Mesendoderm (in vitro differentiated cells): Measurements from ENCODE around the gene TVP23A.

Source experiments
- DNase-seq: peaks from one replicate; pipeline ENCODE4 v3.0.0; 2013
- H2AK5ac ChIP-seq: 2 replicates; pipeline ENCODE4 v1.6.1; 2013; ENCODE audit warnings: low read length, inconsistent platforms
- H2BK120ac ChIP-seq: 2 replicates; pipeline ENCODE4 v1.6.1; 2013; ENCODE audit warnings: low read depth, mild to moderate bottlenecking, low read length, moderate library complexity, mixed read lengths
- H2BK15ac ChIP-seq: replicated peaks from 2 replicates; pipeline ENCODE4 v1.6.1; 2013; ENCODE audit warnings: low read depth, mild to moderate bottlenecking, moderate library complexity
- H2BK5ac ChIP-seq: 2 replicates; pipeline ENCODE4 v1.6.1; 2013; ENCODE audit warnings: low read length, inconsistent platforms
- H3K18ac ChIP-seq: 2 replicates; pipeline ENCODE4 v1.6.1; 2013; ENCODE audit warnings: mild to moderate bottlenecking, low read length, mixed read lengths
- H3K23ac ChIP-seq: one replicate; pipeline ENCODE4 v1.6.1; 2013; ENCODE audit warnings: low read length
- H3K27ac ChIP-seq: 2 replicates; pipeline ENCODE4 v1.5.1; 2013; ENCODE audit warnings: low read depth, mild to moderate bottlenecking, inconsistent platforms, low read length, moderate library complexity
- H3K27me3 ChIP-seq: 2 replicates; pipeline ENCODE4 v1.6.1; 2013; ENCODE audit warnings: low read length, control low read depth, mild to moderate bottlenecking, inconsistent platforms; ENCODE audit not compliant: insufficient read depth, poor library complexity
- H3K36me3 ChIP-seq: 2 replicates; pipeline ENCODE4 v1.6.1; 2013; ENCODE audit warnings: low read length, inconsistent platforms; ENCODE audit not compliant: control insufficient read depth, insufficient read depth
- H3K4ac ChIP-seq: one replicate; pipeline ENCODE4 v1.6.1; 2013; ENCODE audit warnings: low read depth, mild to moderate bottlenecking, low read length, moderate library complexity
- H3K4me1 ChIP-seq: 2 replicates; pipeline ENCODE4 v1.6.1; 2013; ENCODE audit warnings: low read depth, low read length, inconsistent platforms; ENCODE audit not compliant: control insufficient read depth
- H3K4me2 ChIP-seq: 2 replicates; pipeline ENCODE4 v1.6.1; 2013; ENCODE audit warnings: low read length
- H3K4me3 ChIP-seq: 2 replicates; pipeline ENCODE4 v1.5.1; 2013; ENCODE audit warnings: mild to moderate bottlenecking, low read length
- H3K56ac ChIP-seq: one replicate; pipeline ENCODE4 v1.6.1; 2013; ENCODE audit warnings: low read length
- H3K79me1 ChIP-seq: 2 replicates; pipeline ENCODE4 v1.6.1; 2013; ENCODE audit warnings: low read length, inconsistent platforms
- H3K79me2 ChIP-seq: 2 replicates; pipeline ENCODE4 v1.6.1; 2013; ENCODE audit warnings: mild to moderate bottlenecking, low read length; ENCODE audit not compliant: control insufficient read depth, insufficient read depth
- H3K9ac ChIP-seq: 2 replicates; pipeline ENCODE4 v1.6.1; 2013; ENCODE audit warnings: low read length, inconsistent platforms
- H4K5ac ChIP-seq: one replicate; pipeline ENCODE4 v1.6.1; 2013; ENCODE audit warnings: low read length
- H4K8ac ChIP-seq: one replicate; pipeline ENCODE4 v1.6.1; 2013; ENCODE audit warnings: low read depth, mild to moderate bottlenecking, control low read depth, low read length, moderate library complexity
- WGBS: extraction: QIAGEN DNeasy Blood & Tissue Kit; methylation state at CpG from one replicate; pipeline ENCODE4 v1.1.7; 2013; ENCODE audit warnings: low lambda C conversion rate, missing lambda C conversion rate; ENCODE audit not compliant: insufficient coverage; ENCODE audit errors: extremely low coverage; 5-methylcytosine and 5-hydroxymethylcytosine counted together

Gene TVP23A

GRCh38 chr16:10859658-10860057 is 41.1 kb upstream of the TVP23A start:
- Histone ChIP-seq H3K4me3 (no peak overlapping the region), H3K56ac (no peak overlapping the region), H3K4me1 (no peaks in the 10 kb centered on the region), H4K5ac (no peak overlapping the region), H2BK5ac (no peak overlapping the region), H3K9ac (no peak overlapping the region), H3K18ac (no peak overlapping the region), H3K79me1 (no peaks in the 10 kb centered on the region), H3K27ac (no peak overlapping the region), H3K4ac (no peak overlapping the region), H2BK120ac (no peak overlapping the region), H3K23ac (no peak overlapping the region), H3K36me3 (no peaks in the 10 kb centered on the region), H2AK5ac (no peak overlapping the region), H4K8ac (no peak overlapping the region), H3K4me2 (no peak overlapping the region), H3K27me3 (no peaks in the 10 kb centered on the region), H3K79me2 (no peaks in the 10 kb centered on the region), H2BK15ac (no peak overlapping the region)
- no peak for DNase-seq
- WGBS, result no CpG with 5 or more reads among the region's 6 CpGs

- no peak overlapping the region for H4K8ac ChIP-seq
Measured at GRCh38 chr16:10859020-10859419, 40.4 kb upstream of the TVP23A start.

DNA sequence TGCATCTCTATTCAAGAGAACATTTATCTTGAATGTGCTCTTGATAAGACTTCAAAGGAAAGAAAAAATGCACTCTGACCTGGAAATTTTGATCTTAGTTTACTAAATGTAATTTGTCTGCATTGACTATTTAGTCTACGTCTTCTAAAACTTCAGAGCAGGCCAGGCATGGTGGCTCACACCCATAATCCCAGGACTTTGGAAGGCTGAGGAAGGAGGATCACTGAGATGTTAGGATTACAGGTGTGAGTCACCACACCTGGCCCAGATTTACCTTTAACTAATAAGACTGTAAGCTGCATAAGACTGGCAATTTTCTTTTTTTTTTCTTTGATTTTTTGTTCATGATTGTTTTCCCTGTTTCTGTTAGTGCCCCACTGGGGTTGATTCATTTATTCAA is 39.6 kb upstream of the TVP23A start:
- no peak for DNase-seq
- H3K9ac ChIP-seq, result no peak overlapping the region
- H4K8ac ChIP-seq, result no peak overlapping the region
- H3K4me2 ChIP-seq, result no peak overlapping the region
- no CpG with 5 or more reads among the region's 1 CpG for WGBS
- H3K79me2 ChIP-seq, result no peaks in the 10 kb centered on the region
- no peak overlapping the region for H4K5ac ChIP-seq
- no peak overlapping the region for H3K18ac ChIP-seq
- no peak overlapping the region for H2BK15ac ChIP-seq
- H3K27ac ChIP-seq, result no peak overlapping the region
- H3K4me1 ChIP-seq, result no peaks in the 10 kb centered on the region
- no peak overlapping the region for H3K4ac ChIP-seq
- no peaks in the 10 kb centered on the region for H3K36me3 ChIP-seq
- H3K79me1 ChIP-seq, result no peaks in the 10 kb centered on the region
- no peaks in the 10 kb centered on the region for H3K27me3 ChIP-seq
- no peak overlapping the region for H3K4me3 ChIP-seq
- H2BK5ac ChIP-seq, result no peak overlapping the region
- H2AK5ac ChIP-seq, result no peak overlapping the region
- no peak overlapping the region for H3K56ac ChIP-seq
- H3K23ac ChIP-seq, result no peak overlapping the region
- no peak overlapping the region for H2BK120ac ChIP-seq

More at GRCh38 chr16:10859020-10859419, 40.4 kb upstream of the TVP23A start:
- Histone ChIP-seq H3K4me2 (no peak overlapping the region), H3K79me2 (no peaks in the 10 kb centered on the region), H2BK5ac (no peak overlapping the region), H3K4me1 (no peaks in the 10 kb centered on the region), H3K9ac (no peak overlapping the region), H2BK15ac (no peak overlapping the region), H3K4me3 (no peak overlapping the region), H3K27ac (no peak overlapping the region), H2BK120ac (no peak overlapping the region), H2AK5ac (no peak overlapping the region), H4K5ac (no peak overlapping the region), H3K79me1 (no peaks in the 10 kb centered on the region), H3K36me3 (no peaks in the 10 kb centered on the region), H3K4ac (no peak overlapping the region), H3K27me3 (no peaks in the 10 kb centered on the region), H3K56ac (no peak overlapping the region), H3K18ac (no peak overlapping the region), H3K23ac (no peak overlapping the region)
- no CpG with 5 or more reads among the region's 2 CpGs for whole genome bisulfite sequencing
- no peak for DNase-seq

DNA sequence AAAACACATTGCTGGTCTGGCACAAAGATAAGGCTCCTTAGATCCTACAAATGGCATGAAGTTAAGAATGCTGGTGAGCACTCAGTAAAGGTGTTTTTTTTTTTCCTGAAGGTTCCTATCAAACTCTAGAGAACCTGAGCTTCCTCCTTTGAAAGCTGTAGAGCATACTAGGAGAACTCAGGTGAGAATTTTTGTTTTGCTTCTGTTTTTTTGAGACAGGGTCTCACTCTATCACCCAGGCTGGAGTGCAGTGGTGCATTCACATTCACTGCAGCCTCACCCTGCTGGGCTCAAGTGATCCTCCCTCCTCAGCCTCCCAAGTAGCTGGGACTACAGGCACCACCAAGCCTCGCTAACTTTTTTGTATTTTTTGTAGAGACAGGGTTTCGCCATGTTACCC is 37.4 kb upstream of the TVP23A start:
- Histone ChIP-seq H3K9ac (no peak overlapping the region), H3K4ac (no peak overlapping the region), H4K8ac (no peak overlapping the region), H2AK5ac (no peak overlapping the region), H2BK5ac (no peak overlapping the region), H3K4me3 (no peak overlapping the region), H2BK120ac (no peak overlapping the region), H3K27ac (no peak overlapping the region), H3K79me1 (no peaks in the 10 kb centered on the region), H3K18ac (no peak overlapping the region), H3K36me3 (no peaks in the 10 kb centered on the region), H3K4me1 (no peaks in the 10 kb centered on the region), H3K79me2 (no peaks in the 10 kb centered on the region), H2BK15ac (no peak overlapping the region), H4K5ac (no peak overlapping the region), H3K4me2 (no peak overlapping the region), H3K23ac (no peak overlapping the region), H3K56ac (no peak overlapping the region), H3K27me3 (no peaks in the 10 kb centered on the region)
- no peak for DNase-seq
- no CpG with 5 or more reads among the region's 2 CpGs for WGBS

- DNase-seq, result no peak
- no peak overlapping the region for H3K27ac ChIP-seq
- no peak overlapping the region for H3K9ac ChIP-seq
- H4K5ac ChIP-seq, result no peak overlapping the region
- H3K4ac ChIP-seq, result no peak overlapping the region
- no peak overlapping the region for H2BK120ac ChIP-seq
- H3K23ac ChIP-seq, result no peak overlapping the region
- no peaks in the 10 kb centered on the region for H3K79me2 ChIP-seq
- H3K4me2 ChIP-seq, result no peak overlapping the region
- no peaks in the 10 kb centered on the region for H3K4me1 ChIP-seq
- H2AK5ac ChIP-seq, result no peak overlapping the region
- H2BK5ac ChIP-seq, result no peak overlapping the region
- H3K79me1 ChIP-seq, result no peaks in the 10 kb centered on the region
- WGBS, result no CpG with 5 or more reads among the region's 5 CpGs
- no peaks in the 10 kb centered on the region for H3K27me3 ChIP-seq
- no peak overlapping the region for H4K8ac ChIP-seq
- no peak overlapping the region for H2BK15ac ChIP-seq
- no peak overlapping the region for H3K18ac ChIP-seq
- no peaks in the 10 kb centered on the region for H3K36me3 ChIP-seq
- no peak overlapping the region for H3K4me3 ChIP-seq
- no peak overlapping the region for H3K56ac ChIP-seq
Measured at GRCh38 chr16:10852948-10853347, 34.4 kb upstream of the TVP23A start.

GRCh38 chr16:10852286-10852685 is 33.7 kb upstream of the TVP23A start:
- H3K23ac ChIP-seq, result no peak overlapping the region
- no peak overlapping the region for H3K56ac ChIP-seq
- no peak overlapping the region for H3K18ac ChIP-seq
- no peak overlapping the region for H2AK5ac ChIP-seq
- WGBS, result no CpG with 5 or more reads among the region's 4 CpGs
- H3K9ac ChIP-seq, result no peak overlapping the region
- H3K27ac ChIP-seq, result no peak overlapping the region
- no peaks in the 10 kb centered on the region for H3K79me2 ChIP-seq
- no peaks in the 10 kb centered on the region for H3K4me1 ChIP-seq
- no peak overlapping the region for H2BK120ac ChIP-seq
- no peak overlapping the region for H2BK5ac ChIP-seq
- no peak overlapping the region for H4K5ac ChIP-seq
- no peak overlapping the region for H3K4me3 ChIP-seq
- H3K27me3 ChIP-seq, result no peaks in the 10 kb centered on the region
- no peak overlapping the region for H3K4me2 ChIP-seq
- H3K36me3 ChIP-seq, result no peaks in the 10 kb centered on the region
- H2BK15ac ChIP-seq, result no peak overlapping the region
- no peaks in the 10 kb centered on the region for H3K79me1 ChIP-seq
- no peak overlapping the region for H3K4ac ChIP-seq
- no peak for DNase-seq
- H4K8ac ChIP-seq, result no peak overlapping the region
